Left kidney (tissue), 8 donors: ENCODE measurements around the gene SMC1A. TPM values are rescaled to one million over a fixed set of nuclear protein-coding genes. Genes with fewer than 3 reads are reported as not detected.
"Not testable (repeated sequence)": the region's sequence is repeated elsewhere in the genome, so short reads cannot be mapped to it uniquely, and the experiment has no call there.

Source experiments
- DNase-seq: peaks from one replicate; pipeline ENCODE4 v3.0.0-alpha.2; 2013
- long read RNA-seq, 8 donors: transcript quantifications; one replicate each; lab custom pipeline, GENCODE V29; 2026
- polyA plus RNA-seq: library from polyadenylated mRNA; unstranded; fragments of 120-200 nt; gene quantifications from one replicate; pipeline ENCODE4 v1.2.1, GENCODE V29; 2013; ENCODE audit not compliant: insufficient read length

Gene SMC1A
- 113 TPM for polyA plus RNA-seq
- long read RNA-seq, donor 1, partial matches to known transcripts: 33 of 33 reads
- long read RNA-seq, donor 1, other reads (novel, unspliced or antisense): 0 of 33 reads
- long read RNA-seq, donor 2, partial matches to known transcripts: 20 of 20 reads
- long read RNA-seq, donor 2, other reads (novel, unspliced or antisense): 0 of 20 reads
- long read RNA-seq, donor 3, partial matches to known transcripts: 6 of 6 reads
- long read RNA-seq, donor 3, other reads (novel, unspliced or antisense): 0 of 6 reads
- long read RNA-seq, donor 4: 0 reads
- long read RNA-seq, donor 5, partial matches to known transcripts: 0 of 8 reads
- long read RNA-seq, donor 5, other reads (novel, unspliced or antisense): 7 of 8 reads
- long read RNA-seq, donor 6, partial matches to known transcripts: 26 of 26 reads
- long read RNA-seq, donor 6, other reads (novel, unspliced or antisense): 0 of 26 reads
- long read RNA-seq, donor 7, partial matches to known transcripts: 8 of 8 reads
- long read RNA-seq, donor 7, other reads (novel, unspliced or antisense): 0 of 8 reads
- long read RNA-seq, donor 8: 0 reads

GRCh38 chrX:53422086-53422860, at the start of gene SMC1A:
Gene SMC1A, minus strand, starts transcription at chrX:53422654. Its CDS starts 54 bp downstream, at chrX:53422600.
- DNase-seq: peak; percentile 98

DNA sequence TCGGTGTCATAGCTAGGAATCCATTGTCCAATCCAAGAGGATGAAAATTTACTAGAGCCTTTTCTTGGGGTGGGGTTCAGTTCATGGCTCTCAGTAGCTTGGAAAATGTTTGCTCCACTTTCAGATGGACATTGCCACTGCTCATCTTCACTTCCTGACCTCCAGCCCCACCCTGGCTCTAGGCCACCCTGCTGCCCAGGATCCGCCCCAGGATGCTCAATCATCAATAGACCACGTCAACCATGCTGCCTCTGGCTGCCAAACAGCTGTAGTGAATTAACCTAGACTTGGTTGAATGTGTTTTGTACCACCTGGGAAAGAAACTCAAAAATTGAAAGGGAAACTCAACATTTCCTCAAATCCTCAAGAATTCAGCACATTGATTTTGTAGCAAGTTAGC, 48.9 kb upstream of the SMC1A start:
- no peak for DNase-seq

- not testable (repeated sequence) for DNase-seq
Observed at GRCh38 chrX:53468659-53469058, 46.2 kb upstream of the SMC1A start.

- DNase-seq: no peak
Observed at GRCh38 chrX:53458082-53458481, 35.6 kb upstream of the SMC1A start.

DNA sequence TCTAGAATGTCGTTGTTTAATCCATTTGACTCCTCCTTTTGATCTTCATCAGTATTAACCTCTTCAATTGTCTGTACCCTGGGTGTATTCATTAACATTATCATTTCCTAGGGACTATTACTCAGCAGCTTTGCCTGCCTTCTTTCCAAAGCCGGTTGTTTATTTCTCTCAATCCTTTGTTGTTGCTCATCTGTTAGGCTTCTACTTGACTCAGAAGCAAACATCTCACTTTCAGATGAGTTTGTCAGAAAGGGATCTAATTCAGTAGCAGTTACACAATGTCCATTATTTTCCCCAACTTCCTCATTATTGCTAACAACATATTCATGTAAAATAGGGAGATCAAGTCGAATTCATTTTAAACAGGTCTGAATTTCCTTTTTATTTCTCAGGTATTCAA, 33.8 kb upstream of the SMC1A start:
- DNase-seq: no peak

GRCh38 chrX:53452812-53453211, 30.4 kb upstream of the SMC1A start:
- DNase-seq: no peak

DNA sequence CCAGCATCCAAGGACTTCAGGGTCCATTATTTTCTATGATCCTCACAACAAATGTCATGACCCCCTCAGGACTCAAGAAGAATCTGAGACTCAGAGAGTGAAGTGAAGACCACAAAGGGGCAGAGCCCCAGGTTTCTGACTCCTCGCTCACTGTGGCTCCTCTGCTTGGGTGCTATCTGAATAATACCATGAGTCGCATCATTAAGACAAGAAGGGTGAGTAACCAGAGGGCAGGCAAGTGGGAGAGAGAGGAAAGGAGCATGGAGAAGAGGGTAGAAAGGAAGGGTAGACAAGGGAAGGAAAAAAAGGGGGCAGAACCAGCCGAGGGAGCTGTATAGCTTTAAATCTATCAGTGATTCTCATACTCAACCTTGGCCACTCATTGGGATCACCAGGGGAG, 27.2 kb upstream of the SMC1A start:
- no peak for DNase-seq

DNA sequence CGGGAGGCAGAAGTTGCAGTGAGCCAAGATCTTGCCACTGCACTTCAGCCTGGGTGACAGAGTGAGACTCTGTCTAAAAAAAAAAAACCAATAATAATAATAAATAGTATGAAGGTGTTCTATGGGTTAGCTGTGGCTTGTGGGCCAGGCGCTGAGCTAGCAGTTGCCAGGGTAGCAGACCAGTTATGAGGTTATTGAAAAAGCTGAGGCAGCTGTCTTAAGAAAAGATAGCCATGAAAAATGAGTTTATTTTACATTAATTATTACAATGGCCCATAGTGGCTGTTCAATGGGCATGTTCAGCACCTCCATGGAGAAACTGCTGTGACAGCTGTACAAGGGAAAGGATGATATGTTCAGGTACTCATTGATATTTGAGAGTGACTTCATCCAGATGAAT, 25.0 kb upstream of the SMC1A start:
- no peak for DNase-seq

DNA sequence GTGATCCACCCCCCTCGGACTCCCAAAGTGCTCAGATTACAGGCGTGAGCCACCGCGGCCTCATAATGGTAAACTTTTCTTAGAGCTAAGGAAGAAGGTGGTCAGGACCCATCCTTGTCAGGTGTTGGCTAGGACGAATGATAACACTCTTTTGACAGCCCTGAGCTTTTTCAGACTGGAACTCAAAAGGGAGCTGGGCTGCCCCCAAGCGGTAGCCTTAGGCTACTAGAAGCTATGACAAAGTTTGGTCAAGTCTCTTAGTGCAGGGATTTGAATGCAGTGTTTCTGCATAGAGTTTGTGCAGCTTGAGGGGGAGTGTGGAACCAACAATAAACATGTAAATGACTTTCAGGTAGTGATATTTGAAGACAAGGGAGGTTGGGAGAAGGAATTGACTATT, 23.5 kb upstream of the SMC1A start:
- DNase-seq: no peak

DNA sequence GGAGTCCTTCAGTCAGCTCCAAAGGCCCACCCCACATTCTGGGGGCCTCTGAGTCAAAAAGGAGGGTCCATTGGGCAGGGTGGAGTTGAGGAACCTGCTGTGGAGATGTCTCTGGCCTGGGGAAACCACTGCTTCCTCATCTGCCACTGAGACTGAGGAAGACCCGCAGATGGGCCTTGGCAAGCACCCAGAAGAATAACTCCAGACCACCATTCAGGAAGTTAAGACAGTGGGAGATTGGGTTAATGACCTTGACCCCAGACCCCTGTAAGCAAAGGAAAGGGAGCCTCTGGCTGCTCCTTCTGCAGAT, 19.8 kb upstream of the SMC1A start:
- DNase-seq: no peak

GRCh38 chrX:53441531-53442321, 19.3 kb upstream of the SMC1A start:
- DNase-seq: peak; percentile 37

DNA sequence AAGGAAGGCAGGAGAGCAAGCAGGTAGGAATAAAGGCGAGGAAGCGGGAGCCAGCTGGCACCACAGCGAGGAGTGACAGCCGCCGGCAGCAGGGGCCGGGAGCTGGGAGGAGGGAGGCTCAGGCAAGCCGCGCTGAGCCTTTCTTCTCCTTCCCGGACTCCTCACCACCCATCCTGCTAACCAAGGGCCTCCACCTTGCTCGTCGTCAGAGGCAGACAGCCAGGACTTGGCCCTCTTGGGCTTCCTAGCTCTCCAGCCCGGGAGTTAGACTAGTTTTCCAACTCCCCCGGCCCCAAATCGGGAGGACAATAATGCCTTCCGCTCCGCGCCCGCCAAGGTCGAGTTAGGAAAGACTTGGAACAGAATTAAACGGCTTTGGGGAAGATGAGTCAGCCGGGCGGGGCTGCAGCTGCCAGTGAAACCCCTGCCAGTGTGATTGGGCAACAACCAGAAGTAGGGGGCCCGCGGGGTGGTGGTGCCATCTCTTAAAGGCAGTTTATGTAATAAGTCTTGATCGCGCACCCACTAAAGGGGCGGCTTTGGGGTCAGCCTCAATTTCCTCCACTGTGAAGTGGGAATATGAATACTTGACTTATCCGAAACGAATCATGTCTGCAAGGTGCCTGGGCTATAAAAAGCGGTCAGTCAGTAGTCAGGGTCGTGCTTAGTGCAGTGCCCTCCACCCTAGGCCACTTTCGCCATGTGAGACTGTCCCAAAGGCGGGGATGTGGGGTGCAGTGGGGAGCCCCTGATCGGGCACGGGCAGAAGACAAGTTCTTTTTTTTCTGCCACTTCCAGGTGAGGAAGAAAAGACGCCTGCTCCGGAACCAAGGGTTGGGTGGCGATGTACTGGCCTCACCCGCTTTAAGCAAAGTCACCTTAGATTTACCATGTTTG, 18.4 kb upstream of the SMC1A start:
- DNase-seq: no peak

- no peak for DNase-seq
Observed at GRCh38 chrX:53440101-53440500, 17.6 kb upstream of the SMC1A start.

DNA sequence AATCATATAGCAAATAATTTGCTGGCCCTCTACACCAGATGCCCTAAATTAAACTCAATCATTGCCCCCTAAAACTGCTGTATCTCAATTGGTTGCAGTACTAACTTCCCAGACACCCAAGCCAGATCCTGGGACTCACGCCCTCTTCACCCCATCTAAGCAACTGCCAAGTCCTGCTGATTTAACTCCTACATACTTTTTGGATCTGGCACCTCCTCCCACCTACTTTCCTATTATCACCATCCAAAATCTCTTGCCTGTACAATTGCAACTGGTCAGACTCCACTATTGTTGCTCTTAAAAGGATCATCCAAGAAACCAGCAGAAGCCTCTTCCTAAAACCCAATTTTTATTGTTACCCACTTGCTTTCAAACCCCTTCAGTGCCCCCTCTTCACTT, 16.4 kb upstream of the SMC1A start:
- no peak for DNase-seq

- DNase-seq: no peak
Observed at GRCh38 chrX:53438174-53438831, 15.8 kb upstream of the SMC1A start.

- no peak for DNase-seq
Observed at GRCh38 chrX:53437206-53437605, 14.8 kb upstream of the SMC1A start.

DNA sequence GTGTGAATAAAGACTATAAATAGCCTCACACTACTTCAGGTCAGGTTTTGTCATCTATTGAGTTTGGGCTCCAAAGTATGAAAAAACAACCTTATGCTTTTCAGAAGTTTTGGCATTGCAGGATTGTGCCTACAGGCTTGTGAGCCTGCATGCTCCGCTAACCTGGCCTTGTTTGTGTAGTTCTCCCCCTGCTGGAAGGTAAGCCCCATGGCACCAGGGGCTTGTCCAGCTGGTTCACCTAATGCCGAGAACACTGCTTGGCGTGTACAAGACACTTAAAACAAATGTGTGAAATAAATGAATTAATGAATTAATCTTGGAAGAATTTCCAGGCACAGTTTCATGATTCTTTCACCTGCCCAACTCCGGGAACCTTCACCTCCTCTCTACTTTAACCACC, 13.5 kb upstream of the SMC1A start:
- peak; percentile 50 for DNase-seq

DNA sequence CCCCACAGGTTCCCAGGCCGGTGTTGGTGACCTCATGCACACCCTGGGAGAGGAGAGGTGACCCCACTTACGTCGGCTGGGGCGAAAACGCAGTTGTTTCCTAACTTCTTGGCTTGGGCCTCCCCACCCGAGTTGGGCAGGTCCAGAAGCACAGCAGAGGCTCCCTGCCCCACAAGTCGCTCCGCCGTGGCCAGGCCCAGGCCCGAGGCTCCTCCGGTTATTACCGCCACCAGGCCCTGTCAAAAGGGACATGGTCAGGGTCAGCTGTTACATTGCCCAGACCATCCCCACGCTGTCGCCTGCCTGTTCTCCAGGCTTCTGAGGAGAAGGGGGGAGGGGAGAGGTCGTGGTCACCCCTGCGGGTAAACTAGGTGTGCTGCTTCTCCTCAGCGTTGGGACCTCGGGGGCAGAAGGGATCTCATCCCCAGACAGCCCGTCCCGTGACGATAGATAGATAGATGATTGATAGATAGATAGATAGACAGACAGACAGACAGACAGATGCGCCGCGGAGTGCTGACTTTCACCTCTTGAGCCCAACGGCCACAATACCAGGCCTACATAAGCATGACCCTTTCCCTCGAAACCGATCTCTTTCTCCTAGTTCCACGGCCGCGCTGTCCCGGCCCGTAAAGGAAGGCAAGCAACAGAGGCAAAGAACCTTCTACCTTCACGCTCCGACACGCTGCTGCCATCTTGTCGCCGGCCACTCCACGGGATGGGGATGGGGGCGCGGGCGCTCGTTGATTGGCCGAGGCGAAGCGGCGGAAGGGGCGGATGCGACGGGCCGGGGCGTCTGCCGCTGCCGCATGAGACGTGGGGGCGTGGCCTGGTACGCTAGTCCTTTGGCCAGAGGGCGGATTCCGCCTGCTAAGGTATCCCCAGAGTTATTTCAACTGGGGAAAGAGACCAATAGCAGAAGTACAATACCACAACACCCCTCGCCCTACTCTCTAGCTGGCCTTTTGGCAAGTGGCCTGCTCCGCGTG, 11.5 kb upstream of the SMC1A start, which contains the start of gene HSD17B10:
Gene HSD17B10 (minus strand): TSS at position 720 of the 989 bp plus-strand sequence. CDS start 25 bp downstream, at position 695.
- DNase-seq: peak; percentile 78

- DNase-seq: no peak
Observed at GRCh38 chrX:53430231-53430630, 7.8 kb upstream of the SMC1A start.
